Measurements from ENCODE around the gene DUSP2.

The DUSP2 gene

GRCh38 chr2:96111823-96112500 is 33.3 kb downstream of the DUSP2 start:
- DNase-seq = no peak

DNA sequence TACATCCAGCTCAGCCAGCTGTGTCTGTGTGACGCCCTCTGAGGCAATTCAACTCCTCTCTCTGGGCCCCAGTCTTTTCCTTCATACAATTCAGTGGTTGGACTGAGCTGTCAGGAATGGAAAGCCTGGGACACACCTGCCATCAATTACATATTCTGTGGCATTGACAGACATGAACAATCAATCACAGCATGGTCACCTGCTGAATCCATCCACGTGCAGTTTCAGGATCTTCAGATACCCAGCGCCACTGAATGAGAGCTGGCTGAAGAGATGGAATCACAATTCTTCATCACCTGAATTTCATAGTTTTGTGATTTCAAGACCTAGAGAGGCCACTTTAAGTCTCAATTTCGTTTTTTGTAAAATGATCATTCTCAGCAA is 34.0 kb downstream of the DUSP2 start:
- DNase-seq = no peak

DNA sequence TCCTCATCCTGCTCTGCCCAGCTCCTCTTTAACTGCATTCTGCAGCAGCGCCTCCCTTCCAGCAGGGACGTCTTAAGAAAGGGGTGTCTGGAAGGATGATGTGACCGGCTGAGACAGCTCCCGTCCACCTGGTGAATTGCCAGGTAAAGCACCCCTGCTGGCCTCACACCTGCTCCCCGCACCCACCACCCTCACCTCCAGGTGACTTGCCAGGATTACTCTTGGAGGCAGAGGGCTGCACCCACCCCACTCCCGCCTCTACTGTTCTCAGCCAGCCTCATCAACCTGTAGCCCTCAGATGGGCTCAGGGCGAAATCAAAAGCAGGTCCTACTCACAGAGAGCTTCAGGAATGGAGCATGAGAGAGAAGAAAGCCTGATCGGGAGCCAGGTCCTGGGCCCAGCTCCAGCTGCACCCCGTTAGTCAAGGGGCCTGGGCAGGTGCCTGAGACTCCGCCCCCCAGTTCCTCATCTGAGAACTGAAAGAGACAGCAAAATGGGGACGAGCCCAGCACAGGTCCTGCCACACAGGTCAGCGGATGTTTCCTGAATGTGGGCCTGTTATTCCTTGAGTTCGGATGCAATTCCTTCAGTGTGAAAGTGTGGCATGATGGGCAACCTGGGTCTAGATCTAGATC is 34.5 kb downstream of the DUSP2 start:
- no peak for DNase-seq

DNA sequence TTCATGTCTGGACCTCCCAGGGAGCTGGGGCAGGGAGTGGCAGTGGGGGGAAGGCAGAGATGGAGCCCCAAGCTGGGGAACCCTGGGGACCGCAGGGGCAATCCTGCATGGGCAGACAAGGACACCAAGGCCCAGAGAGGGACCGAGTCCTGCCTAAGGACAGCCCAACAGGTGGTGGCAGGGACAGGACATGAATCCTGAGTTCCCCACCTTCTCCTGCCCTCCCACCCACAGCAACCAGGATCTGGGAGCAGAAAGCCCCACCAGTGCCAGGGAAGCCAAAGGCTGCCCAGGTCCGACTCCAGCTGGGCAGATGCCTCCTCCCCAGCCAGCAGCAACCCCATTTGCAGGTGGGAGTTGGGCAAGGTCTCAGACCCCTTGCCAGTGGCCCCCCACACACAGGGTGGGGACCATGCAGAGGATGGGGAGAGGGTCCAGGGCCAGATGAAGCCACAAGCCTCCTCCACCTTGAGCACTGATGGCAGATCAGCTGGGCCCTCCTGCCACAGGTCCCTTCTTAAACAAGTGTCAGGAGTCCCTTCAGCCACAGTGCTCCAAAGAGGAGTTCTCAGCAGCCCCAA is 35.2 kb downstream of the DUSP2 start:
- DNase-seq = no peak

- DNase-seq = no peak
Observed at GRCh38 chr2:96109361-96109680, 35.9 kb downstream of the DUSP2 start.

DNA sequence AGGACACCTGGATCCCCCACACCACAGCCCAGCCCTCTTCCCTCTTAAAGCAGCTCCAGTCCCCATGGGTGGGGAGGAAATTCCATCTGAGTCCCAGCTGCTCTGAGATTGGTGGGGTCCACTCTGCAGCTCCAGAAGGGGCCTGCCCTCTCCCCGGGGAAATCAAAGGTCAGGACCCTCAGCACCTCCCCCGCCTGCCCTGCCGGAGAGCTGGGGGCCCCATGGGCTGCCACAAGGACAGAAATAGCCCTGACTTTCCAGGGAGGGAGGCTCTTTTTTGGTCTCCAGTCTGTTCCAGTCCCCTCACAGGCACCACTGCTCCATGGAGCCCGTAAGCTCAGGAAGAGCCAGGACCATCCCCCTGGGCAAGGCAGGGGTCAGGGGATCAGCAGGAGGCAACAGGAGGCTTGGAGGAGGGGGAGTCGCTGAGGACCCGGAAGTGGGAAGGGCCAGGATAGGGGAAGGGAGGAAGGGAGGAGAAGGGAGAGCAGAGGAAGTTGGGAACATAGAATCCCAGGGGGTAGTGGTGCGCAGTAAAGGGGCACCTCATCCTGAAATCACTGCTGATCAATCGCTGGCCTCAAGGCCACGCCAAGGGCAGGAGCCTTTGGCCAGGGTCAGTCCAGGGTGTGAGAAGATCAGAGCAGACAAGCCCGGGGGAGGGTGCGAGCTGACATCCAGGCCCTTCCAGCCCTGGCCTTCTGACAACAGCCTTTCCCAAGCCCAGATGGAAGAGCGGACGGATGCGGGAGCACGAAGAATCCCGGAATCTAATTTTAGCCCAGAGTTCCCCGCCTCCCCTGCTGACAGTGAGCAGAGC is 36.5 kb downstream of the DUSP2 start:
- DNase-seq = no peak

GRCh38 chr2:96108151-96108540 is 37.1 kb downstream of the DUSP2 start:
- DNase-seq = no peak

GRCh38 chr2:96107708-96108065 is 37.6 kb downstream of the DUSP2 start:
- no peak for DNase-seq

GRCh38 chr2:96106991-96107707 is 38.1 kb downstream of the DUSP2 start:
- no peak for DNase-seq

- no peak for DNase-seq
Observed at GRCh38 chr2:96105994-96106715, 39.1 kb downstream of the DUSP2 start.

GRCh38 chr2:96105152-96105915 is 39.9 kb downstream of the DUSP2 start:
- no peak for DNase-seq

GRCh38 chr2:96104487-96104861 is 40.8 kb downstream of the DUSP2 start:
- DNase-seq = no peak

- DNase-seq = no peak
Observed at GRCh38 chr2:96103761-96104486, 41.3 kb downstream of the DUSP2 start.

- no peak for DNase-seq
Observed at GRCh38 chr2:96103187-96103601, 42.0 kb downstream of the DUSP2 start.

GRCh38 chr2:96102596-96103186 is 42.5 kb downstream of the DUSP2 start:
- no peak for DNase-seq

GRCh38 chr2:96100893-96101304 is 44.3 kb downstream of the DUSP2 start:
- no peak for DNase-seq

DNA sequence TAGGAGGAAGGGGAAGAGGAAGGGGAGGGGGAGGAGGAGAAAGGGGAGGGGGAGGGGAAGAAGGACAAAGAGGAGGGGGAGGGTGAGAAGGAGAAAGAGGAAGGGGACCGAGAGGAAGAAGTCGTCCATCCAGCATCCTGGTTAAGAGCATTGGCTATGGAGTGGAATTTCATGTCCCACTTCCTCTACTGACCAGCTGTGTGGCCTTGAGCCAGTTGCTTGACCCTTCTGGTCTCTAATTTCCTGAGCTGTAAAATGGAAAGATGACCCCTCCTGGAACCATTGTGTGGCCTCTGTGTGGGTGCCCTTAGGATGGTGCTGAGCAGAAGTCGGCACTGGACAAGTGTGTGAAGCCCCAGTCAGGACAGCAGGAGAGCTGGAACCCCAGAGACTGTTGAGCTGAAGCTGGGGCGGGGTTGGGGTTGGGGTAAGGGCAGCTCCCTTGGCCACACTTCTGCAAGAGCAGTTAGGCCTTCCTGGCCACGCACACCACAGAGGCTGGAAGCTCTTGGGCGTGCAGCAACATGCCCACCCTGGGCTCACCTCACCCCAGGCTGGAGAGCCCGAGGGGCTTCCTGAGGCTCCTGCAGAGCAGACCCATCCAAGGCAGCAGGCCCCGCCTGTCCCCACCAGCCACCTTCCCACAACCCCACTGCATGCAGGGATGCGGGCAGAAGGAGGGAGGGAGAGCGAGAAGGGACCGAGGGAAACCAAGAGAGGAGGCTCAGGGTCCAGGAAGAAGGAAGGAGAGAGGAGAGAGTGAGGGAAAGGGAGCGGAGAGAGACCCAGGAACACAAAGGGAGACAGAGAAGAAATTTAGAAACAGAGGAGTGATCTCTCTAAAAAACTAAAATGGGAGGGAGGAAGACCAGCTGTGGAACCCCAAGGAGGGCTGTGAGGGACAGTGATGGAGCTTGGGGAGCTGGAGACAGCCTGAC is 45.1 kb downstream of the DUSP2 start:
- no peak for DNase-seq

- no peak for DNase-seq
Observed at GRCh38 chr2:96098900-96099590, 46.2 kb downstream of the DUSP2 start.
